CD4-positive, alpha-beta T cell treated with Interferon gamma for 1 hour (primary cell): ENCODE data around the gene ANTXR2.
"Not testable (repeated sequence)": the region's sequence is repeated elsewhere in the genome, so short reads cannot be mapped to it uniquely, and the experiment has no call there.

Experiments used
- DNase-seq: peaks from one replicate; pipeline ENCODE4 v3.0.0-alpha.2; 2020

ANTXR2 gene

DNA sequence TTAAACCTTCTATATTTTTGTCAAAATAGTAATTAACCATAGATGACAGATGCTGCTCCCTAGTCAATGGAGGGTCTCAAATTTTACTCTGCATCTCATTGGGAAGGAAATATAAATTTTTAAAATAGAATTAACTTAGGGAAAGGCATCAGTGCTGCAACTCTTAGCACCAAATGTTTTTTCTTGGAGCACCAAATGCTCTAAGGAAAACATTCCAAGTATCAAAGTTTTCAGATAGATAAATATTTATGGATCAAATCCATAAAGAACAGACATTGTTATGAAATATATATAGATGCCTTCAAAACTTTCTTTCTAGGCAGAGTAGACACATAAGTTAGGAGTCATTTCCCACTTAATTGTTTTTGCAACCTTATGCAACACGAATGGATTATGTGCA, 168.7 kb downstream of the ANTXR2 start:
- no peak for DNase-seq

DNA sequence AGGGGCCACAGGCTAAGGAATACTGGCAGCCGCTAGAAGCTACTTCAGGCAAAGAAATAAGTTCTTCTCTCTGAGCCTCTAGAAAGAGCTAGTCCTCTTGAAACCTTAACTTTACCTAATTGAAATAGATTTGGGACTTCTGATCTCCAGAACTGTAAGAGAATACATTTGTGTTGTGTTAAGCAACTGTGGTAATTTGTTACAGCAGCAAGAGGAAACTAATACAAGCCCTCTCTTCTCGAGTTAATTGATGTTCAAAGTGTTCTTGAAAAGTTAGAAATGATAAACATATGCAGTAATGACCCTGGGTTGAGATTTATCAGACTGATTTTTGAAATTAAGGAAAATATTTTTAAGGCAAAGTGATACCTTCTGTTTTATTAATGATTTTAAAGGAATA, 172.8 kb downstream of the ANTXR2 start:
- no peak for DNase-seq

DNA sequence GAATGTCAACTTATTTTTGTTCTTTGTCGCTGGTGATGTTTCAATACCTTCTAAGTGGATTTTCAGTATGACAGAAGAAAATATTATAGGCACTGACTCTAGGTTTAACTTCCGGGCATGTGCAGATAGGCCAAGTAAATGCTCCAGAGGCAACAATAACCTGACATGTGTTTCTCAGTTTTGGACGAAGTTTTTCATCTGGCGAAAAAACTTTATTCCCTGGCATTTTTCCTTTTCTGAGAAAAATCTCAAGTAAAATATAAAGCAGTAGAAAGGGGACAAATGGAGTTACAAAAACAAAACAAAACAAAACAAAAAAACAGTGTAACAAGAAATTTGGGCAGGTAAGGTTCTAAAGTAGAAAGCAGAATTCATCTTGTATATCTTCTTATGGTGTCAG, 173.5 kb downstream of the ANTXR2 start:
- no peak for DNase-seq

DNA sequence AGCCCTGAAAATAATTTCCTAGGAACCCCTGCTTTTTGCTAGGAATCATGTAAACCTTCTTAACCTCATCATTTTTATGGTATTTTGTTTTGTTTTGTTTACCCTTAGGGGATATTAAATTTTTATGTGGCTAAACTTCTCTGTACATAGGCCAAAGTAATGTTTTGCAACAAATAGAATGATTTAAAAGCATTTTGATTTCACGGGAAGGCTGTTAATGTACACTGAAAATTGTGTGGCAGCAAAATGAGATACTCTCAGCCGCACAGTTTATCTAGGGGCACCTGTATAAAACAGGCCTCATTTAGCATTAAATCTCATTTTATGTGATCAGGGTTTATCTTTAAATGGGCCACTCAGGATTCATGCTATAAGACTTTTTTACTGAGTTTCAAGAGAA, 175.0 kb downstream of the ANTXR2 start:
- no peak for DNase-seq

DNA sequence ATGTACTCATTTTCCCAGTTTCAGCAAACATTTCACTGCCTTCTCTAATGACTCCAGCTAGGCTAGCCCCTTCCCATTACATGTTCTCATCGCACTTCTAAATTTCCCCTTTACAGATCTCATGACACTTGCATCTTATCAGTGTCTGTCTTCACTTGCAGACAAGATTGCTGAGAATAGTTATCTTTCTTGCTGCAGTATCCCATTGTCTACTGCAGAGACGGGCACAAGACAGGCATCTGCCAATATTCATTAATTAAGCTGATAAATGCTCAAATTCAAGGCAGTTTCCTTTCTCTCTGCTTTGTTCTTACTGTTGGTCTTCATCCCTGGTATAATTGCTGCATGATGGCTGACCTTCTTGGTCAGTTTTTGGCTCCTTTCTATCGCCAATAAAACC, 175.9 kb downstream of the ANTXR2 start:
- no peak for DNase-seq

DNA sequence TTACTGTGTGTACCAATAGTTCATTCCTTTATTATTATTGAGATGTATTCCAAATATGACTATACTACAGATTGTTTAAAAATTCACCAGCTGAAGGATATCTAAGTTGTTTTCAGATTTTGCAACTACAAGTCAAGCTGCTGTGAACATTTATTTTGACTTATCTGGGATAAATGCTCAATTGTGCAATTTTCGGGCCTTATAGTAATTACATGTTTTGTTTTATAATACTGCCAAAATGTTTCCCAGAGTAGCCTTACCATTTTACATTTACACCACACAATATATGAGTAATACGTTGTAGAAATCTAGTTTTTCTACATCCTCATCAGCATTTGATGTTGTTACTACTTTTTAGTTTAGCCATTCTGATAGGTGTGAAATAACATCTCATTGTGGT, 179.6 kb downstream of the ANTXR2 start:
- no peak for DNase-seq

DNA sequence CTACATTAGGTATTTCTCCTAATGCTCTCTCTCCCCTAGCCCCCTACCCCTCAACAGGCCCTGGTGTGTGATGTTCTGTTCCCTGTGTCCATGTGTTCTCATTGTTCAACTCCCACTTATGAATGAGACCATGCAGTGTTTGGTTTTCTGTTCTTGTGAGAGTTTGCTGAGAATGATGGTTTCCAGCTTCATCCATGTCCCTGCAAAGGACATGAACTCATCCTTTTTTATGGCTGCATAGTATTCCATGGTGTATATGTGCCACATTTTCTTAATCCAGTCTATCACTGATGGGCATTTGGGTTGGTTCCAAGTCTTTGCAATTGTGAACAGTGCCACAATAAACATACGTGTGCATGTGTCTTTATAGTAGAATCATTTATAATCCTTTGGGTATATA, 184.0 kb downstream of the ANTXR2 start:
- DNase-seq, result not testable (repeated sequence)

DNA sequence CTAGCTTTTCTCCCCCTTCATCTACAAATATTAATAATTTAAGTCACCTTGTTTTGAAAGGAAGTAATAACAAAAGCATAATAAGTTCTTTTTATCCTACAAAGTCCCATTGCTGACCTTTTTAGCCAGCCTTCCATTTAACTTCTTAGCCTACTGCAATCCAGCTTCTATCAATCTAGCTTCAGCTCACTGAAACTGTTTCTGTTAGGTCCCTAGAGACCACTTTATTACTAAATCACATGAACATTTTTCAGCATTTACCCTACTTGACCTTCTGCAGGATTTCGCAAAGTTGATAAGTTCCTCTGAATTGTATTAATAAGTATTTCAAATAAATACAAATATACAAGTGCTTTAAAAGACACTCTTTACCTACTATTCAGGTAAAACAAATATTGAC, 186.5 kb downstream of the ANTXR2 start:
- no peak for DNase-seq

DNA sequence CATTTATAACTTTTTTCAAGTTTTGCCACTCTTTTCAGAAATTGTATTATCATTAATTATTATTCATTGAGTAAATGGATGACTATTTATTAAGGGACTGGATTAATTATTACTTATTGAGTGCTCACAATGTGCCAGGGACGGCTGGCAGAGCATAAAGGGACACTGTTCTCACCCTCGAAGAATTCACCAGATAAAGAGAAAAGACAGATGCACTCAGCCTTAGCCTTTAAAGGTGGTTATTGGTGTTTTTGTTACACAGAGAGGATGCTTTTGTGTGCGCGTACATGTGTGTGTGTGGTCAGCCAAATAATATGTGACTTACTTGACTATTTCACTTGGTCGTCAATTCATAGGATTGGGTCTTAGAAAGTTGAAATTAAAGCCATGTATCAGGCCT, 187.0 kb downstream of the ANTXR2 start:
- DNase-seq, result no peak

DNA sequence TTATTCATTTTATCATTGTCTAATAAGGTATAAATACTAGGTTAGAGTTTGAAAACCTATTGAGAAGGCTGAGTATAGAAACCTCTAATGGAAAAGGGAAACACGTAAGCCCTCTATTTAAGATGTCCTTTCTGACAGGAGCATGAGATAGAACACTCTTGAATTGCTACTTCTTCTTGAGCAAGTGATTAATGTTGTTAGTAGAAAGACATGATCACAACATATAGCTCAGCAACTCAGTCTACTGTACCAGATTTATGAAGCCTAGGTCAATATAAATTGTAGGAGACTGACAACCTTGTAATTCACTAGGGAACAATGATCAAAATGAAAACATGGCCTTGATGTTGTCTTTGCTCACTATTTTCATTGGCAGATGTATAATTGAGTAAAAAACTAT, 189.7 kb downstream of the ANTXR2 start:
- no peak for DNase-seq

DNA sequence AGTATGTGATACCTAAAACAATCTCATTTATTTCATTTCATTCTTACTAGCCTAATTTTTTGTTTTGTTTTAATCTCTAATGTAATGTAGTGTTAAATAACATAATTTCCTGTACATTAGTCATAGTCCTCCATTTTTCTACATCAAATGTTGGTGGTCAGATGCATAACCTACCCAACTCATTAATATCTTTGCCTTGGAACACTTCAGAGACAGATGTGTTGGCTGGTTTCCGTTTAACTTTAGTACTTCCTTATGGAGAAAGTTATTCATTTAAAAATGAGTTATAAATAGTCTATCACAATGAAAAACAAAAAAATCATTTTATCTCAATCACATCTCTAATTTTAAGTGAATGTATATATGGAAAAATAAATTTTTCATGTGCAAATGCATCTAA, 190.2 kb downstream of the ANTXR2 start:
- DNase-seq, result no peak

DNA sequence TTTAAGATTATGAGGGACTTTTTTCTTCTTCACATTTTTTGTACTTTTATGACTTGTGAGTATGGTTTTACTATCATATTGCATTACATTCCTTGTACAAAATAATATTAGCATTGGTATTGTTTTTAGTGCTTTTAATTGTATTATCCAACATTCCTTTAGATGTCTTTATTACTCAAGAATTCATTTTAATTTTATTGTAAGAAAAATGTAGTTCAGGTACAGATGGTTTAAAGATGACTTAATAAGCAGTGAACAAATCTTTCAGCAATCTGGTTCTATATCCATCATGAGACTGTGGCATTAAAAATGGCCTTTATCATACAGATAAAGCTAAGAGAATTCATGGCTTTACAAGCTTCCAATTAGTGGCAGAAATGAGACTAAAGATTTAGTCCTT, 191.6 kb downstream of the ANTXR2 start:
- DNase-seq, result no peak

DNA sequence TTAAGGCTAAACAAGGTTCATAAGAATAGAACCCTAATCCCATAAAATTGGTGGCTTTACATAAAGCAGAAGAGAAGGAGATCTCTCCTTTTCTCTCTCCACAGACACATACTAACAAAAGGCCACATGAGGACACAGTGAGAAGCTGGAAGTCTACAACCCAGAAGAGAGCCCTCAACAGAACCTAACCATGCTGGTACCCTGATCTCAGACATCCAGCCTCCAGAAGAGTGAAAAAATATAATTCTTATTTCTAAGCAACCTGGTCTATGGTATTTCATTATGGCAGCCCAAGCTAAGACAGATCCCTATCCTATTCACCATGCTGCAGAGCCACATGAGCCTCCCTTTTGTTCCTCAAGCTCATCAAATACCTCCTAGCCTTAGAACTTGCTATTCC, 195.5 kb downstream of the ANTXR2 start:
- DNase-seq, result no peak

DNA sequence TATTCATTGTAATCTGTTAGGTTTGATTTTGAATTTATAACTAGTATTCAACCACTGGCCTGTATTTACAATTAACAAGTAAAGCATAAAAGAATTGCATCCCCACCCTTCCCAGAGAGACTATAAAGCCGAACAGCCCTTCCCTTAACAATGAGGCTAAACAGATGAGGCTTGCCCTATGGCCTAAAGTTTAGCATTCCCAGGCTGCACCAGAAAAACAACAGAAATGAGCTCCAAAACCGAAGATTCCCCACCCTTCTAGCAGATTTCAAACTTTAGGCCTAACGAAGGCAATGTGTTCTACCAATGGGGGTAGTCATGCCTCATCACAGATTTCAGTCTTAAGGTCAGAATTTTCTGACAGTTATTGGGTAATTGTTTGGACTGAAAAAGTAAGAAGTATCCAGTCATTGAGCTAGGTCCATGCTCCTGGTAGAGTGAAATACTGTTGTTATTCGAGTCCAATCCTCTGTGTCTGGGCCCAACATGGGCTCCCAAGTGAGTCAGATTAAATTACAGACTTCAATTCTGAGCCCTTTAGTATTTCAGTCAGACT, 197.6 kb downstream of the ANTXR2 start:
- no peak for DNase-seq

DNA sequence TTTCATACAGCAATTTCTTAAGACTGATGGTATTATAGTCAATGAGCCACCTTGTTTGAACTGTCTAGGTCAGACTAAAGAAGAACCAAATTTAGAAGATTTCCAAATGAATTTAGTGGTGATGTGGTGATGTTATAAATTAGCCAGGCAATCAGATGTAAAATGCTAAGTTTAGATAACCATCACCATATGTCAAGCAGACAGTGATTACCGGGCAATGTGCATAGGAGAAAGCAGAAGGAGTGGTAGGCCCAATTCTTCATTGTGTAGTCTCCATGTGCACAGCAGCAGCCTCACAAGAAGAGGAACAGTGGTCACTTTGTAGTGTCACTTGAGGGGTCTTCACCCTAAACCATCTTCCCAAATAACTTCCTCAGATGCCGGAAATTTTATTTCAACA, 198.8 kb downstream of the ANTXR2 start:
- DNase-seq, result no peak

DNA sequence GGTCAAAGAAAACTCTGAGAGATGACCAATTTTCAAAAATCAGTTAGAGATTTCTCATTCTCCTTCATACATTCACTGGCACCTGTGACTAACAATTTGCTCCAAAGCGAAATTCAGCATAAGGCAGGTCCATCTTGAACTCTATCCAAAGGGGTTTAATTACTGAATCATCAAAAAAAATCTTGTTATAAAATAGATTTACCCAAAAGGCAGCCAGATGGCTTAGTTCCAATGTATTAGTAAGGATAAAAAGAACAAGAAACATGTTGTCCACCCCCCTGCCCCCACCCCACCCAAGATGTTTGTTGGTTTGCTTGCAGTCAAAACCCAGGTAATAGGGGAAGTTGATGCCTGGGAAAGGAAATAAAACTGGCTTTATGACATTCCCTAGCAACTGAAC, 200.3 kb downstream of the ANTXR2 start:
- DNase-seq, result no peak

DNA sequence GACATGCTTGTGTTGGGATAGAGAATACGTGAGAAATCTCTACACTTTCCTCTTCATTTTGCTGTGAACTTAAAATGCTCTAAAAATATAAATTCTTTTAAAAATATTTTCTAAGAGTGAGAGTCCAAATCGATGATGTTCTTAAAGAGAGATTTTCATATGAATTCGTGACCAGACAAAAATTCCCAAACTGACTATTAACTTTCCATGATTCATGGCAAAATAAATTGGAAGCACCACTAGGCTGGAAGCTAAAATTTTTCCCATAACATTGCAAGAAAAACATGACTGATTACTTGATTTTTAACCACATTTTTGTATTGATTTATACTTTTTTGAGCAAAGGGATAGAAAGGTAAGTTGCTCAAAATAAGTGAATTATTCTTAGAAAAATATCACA, 201.1 kb downstream of the ANTXR2 start:
- no peak for DNase-seq

DNA sequence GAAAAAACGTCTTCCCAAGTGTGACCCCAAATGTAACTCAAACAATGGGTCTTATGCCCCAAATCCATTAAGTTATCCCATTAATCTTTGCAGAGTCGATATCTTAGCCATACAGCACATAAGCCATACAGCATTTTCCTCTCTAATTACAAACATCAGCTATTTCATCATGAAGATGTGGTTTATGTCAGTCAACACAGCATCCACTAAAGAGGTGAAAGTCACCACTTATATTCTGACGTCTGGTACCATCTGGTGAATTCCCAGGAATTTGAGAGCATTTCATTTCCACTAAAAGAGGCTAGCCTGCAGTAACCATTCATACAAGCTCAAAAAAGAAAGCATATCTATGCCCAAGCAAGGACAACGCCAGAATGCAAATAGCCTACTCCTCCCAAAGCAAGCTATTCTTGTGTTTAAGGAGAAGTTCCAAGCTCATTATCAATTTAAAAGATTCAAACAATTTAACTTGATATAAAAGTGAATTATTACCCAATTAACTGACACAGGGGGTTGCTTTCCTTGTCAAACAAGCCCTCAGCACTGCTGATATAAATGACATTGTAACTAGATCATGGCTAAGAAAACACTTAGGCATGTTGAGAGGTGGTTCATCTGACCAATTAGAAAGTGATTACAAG, 203.3 kb downstream of the ANTXR2 start:
- no peak for DNase-seq

DNA sequence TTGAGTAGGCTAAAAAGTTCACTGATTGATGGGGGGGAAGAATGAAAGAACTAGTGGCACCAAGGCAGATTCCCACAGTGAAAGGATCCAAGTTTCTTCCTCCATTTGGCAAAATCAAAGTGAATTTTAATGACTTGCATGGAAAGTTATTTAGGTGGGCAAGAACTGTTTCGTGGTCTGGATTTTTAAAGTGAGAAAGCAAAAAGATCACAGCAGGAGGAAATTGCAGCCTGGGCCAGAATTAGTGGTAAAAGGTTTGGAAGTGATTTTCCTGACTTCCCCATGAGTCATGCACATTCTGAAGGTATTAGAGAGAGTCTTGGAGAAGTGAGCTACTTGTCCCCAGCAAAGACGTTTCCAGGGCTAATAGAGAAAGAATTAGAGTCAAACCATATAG, 207.8 kb downstream of the ANTXR2 start:
- no peak for DNase-seq

DNA sequence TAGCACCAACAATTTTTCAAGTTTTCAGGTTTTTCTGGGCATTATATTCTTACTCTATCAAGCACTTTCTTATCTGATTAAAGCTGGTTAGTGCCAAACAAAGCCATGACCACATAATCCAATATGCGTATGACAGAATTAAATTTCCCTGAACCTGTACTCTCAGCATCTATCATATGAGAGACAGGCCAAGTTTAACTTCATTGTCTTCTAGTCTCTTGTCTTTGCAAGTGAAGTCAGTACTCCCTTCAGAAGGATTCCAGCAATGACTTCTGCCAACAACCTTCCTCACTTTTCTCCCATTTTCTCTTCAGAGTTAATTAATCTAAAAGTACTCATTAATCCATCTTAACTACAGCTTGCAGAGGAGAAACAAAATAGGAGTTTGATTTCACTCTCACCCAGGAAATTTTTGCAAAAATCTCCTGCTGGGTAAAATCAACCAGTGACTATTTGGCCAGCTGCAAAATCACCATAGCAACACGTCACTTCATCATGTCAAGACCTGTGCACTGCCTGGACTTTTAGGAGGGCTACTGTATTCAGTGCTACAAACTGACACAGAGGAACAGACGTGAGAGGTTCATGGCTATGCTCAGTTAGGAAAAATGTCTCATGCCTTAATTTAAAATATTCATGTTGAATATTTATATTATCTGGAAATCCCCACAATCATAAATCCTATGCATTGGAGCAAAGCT, 208.4 kb downstream of the ANTXR2 start:
- DNase-seq, result no peak

DNA sequence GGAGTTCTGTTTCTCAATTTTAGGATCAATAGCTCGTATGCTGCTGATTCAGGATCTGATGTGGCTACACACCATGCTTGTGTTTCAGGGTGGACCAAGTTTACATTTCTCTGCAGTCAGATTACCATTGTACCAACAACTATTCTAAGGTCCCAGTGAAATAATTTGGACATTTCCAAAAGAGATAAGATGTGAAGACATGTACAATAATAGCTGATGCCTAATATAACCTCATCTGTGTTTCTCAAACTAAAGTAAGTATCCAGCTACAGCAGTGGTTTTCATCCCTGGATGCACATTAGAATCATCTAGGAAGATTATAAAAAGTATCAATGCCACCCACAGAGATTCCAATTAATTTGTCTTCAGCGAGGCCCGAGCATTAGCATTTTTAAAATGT, 209.7 kb downstream of the ANTXR2 start:
- DNase-seq, result no peak

DNA sequence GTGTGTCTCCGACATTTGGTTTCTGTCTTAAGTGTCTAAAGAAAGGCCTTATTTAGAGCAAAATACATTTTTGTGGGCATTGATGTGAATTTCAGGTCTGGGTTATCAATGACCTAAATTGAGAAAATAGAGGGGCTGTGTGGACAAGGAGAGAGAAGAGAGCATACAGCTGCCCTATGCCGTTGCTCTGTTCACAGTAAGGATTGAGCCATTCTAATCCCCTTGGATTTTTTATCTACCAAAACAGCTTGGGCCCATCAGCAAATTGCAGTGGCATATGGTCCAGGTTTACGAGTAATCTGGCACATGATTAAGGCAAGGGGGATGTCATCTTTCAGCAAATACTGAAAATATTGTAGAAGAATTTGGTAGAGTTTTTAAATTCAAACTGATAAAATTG, 210.2 kb downstream of the ANTXR2 start:
- DNase-seq, result no peak

DNA sequence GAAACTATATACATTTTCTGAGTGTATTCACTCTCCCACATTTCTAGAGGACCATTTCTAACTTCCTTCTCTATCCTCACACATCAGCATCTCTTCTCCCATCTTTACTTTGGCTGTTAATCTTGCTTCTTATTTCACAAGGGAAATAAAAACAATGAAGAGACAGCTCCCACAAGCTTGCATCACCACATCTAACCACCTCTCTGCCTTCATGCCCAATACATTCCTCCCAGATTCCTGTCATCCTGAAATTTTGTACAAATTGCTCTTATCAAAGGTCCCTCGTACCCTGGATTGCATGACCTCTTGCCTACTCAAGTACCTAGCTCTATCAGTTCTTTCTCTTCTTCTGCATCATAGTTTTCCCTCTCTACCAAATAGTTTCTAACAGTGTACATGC, 215.2 kb downstream of the ANTXR2 start:
- DNase-seq, result no peak

DNA sequence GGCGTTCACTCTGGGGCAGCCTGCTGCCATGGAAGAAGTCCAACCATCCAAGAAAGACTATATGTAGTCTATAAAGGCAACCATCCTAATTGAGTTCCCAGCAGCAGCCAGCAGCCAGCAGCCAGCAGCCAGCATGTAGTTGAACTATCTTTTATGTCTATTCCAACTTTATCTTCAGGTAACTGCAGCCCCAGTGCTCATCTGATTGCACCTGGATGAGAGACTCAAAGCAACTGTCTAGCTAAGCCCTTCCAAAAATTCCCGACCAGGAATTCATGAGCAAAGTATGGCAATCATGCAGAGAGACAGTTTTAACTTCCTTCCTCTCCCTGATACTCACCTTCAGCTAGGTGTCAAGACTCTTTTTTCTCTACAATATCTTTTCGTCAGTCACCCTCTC, 216.8 kb downstream of the ANTXR2 start:
- no peak for DNase-seq
